Panc1 (cell line): ENCODE measurements around the gene RAB1B. TPM values are rescaled to one million over a fixed set of nuclear protein-coding genes. Genes with fewer than 3 reads are reported as not detected.

Experiments
- ATAC-seq: fragments of 200-7000 bp; cut with Tn5 transposase; 2 replicates; pipeline ENCODE4 v1.9.1; 2020; ENCODE audit warnings: mild to moderate bottlenecking, moderate library complexity
- BruUV-seq: library from RNA; stranded (reverse); fragments of 400-500 nt; replicated peaks from 2 replicates; lab custom pipeline; 2021; lab: Mats Ljungman, UMichigan
- CTCF ChIA-PET: fragments of 300-600 bp; sonication (Branson Sonifier 250); formaldehyde crosslinking; loops from one replicate; lab custom pipeline; 2022; ENCODE audit warnings: antibody characterized with exemption; lab: Charles Lee
- POLR2A ChIA-PET: fragments of 300-600 bp; sonication (Branson Sonifier 250); formaldehyde crosslinking; loops from one replicate; lab custom pipeline; 2022; ENCODE audit warnings: antibody characterized with exemption; lab: Charles Lee
- DNase-seq: peaks from one replicate; pipeline ENCODE4 v3.0.0-alpha.2; 2010; ENCODE audit warnings: low read depth, low spot score
- H3K27ac ChIP-seq: 2 replicates; pipeline ENCODE4 v1.5.1; 2011; ENCODE audit warnings: mild to moderate bottlenecking, low read length, inconsistent platforms
- H3K27me3 ChIP-seq: fragments of 200-500 bp; sonication (Bioruptor generic); 2 replicates; pipeline ENCODE4 v1.6.0; 2014; ENCODE audit warnings: low read length, inconsistent platforms; ENCODE audit not compliant: control insufficient read depth, insufficient read depth
- H3K36me3 ChIP-seq: fragments of 200-500 bp; sonication (Bioruptor generic); 2 replicates; pipeline ENCODE4 v1.5.1; 2014; ENCODE audit warnings: inconsistent platforms, mild to moderate bottlenecking, low read length, moderate library complexity; ENCODE audit not compliant: control insufficient read depth, insufficient read depth
- H3K4me1 ChIP-seq: 2 replicates; pipeline ENCODE4 v1.5.1; 2011; ENCODE audit warnings: inconsistent platforms, mild to moderate bottlenecking, low read length, moderate library complexity; ENCODE audit not compliant: control insufficient read depth, insufficient read depth
- H3K4me3 ChIP-seq, 2 experiments: 2 replicates each; pipeline ENCODE4 v1.5.1; 2011 to 2012; ENCODE audit warnings: low read depth in 2 of 2, low read length in 2 of 2, mild to moderate bottlenecking in 2 of 2, inconsistent platforms in 1 of 2, moderate library complexity in 1 of 2
- H3K9me3 ChIP-seq: fragments of 200-500 bp; sonication (Bioruptor generic); 2 replicates; pipeline ENCODE4 v1.5.1; 2014; ENCODE audit warnings: low read depth, mild to moderate bottlenecking, inconsistent platforms, low read length, moderate library complexity; ENCODE audit not compliant: control insufficient read depth, insufficient read depth
- POLR2AphosphoS5 ChIP-seq: IDR thresholded peaks from 2 replicates; pipeline ENCODE4 v1.6.1; 2012; ENCODE audit warnings: mild to moderate bottlenecking, low read depth, low read length, moderate library complexity
- REST ChIP-seq, 2 experiments: IDR thresholded peaks; 2 replicates each; pipeline ENCODE4 v1.6.1; 2011 to 2012; ENCODE audit warnings: low read depth in 2 of 2, control low read depth in 1 of 2, low read length in 1 of 2, mild to moderate bottlenecking in 1 of 2, moderate library complexity in 1 of 2; ENCODE audit not compliant: insufficient read depth in 1 of 2
- SIN3A ChIP-seq: IDR thresholded peaks from 2 replicates; pipeline ENCODE4 v1.6.1; 2012; ENCODE audit warnings: low read depth, mild to moderate bottlenecking, low read length, moderate library complexity, borderline replicate concordance; ENCODE audit not compliant: insufficient read depth
- TCF7L2 ChIP-seq: IDR thresholded peaks from 2 replicates; pipeline ENCODE4 v1.6.1; 2011; ENCODE audit warnings: mild to moderate bottlenecking, low read depth, low read length, inconsistent platforms
- in situ Hi-C: cut with HindIII; loops from 2 replicates; pipeline ENCODE4 v1.10.0; 2016; ENCODE audit warnings: low sequenced_read_pairs, low pct_unique_long_range_greater_than_20kb
- intact Hi-C: fragments of 100-400 bp; cut with micrococcal nuclease; formaldehyde crosslinking; loops from one replicate; pipeline ENCODE4 v1.10.0; 2022; ENCODE audit not compliant: unreplicated experiment
- total RNA-seq: library from RNA; stranded (reverse); gene quantifications from one replicate; pipeline ENCODE4 v1.2.1, GENCODE V29; 2021; ENCODE audit not compliant: unreplicated experiment
- TF ChIP-seq, protein P1 (sequence below): fragments of 450-650 bp; IDR thresholded peaks from 2 replicates; pipeline ENCODE4 v1.5.1; 2017; ENCODE audit warnings: mild to moderate bottlenecking

Gene RAB1B
- total RNA-seq, 1 experiment from 2014 or later: 256 TPM

DNA sequence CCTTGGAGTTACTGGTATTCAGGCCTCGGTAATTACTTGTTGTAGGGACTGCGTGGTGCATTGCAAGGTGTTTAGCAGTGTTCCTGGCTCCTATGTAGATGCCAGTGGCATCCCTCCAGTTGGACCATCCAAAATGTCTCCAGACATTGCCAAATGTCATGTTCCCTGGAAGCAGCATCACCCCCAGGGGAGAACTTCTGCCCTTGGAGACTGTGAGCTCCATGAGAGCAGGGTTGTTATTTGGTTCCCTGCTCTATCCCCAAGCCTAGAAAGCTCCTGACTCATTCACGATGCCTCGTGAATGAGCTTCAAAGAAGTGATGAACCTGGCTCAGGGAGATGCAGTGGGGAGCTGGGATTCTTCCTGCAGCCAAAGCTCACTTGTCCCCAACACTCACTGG is 53.2 kb downstream of the RAB1B start:
- BruUV-seq: no TSS peak
- intact Hi-C loops: no loop called here

DNA sequence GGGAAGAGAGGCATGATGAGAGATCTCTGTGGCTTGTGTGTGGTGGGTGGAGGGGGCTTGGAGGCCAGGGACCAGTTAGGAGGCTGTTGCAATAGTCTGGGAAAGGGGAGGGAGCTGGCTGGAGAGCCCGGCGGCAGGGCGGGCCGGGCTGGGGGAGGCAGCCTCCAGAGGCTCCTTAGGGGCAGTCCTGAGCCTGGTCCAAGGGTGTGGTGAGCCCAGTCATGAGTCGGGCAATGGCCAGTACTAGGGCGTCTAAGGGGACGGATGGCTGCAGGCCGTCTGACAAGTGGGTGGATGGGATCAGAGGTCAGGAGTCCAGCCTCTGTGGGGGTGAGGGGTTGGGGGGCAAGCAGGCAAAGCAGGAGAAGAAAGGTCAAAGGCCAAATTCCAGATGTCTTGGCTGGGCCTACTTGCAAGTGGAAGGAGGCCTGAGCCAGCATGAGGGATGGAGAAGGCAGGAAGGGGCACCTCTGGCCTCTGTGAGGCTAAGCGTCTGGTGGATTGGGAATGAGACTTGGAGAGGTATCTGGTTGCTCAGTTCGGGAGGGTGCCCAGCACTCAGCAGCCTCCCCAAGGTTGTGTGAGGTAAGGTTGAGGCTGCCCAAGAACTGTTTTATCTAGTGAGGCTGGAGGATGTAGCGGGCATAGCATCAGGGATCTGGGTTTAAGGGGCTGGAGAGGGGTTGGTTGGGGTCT is 54.4 kb downstream of the RAB1B start:
- no peaks in the 10 kb centered on the region for H3K27me3 ChIP-seq
- in situ Hi-C loops (no loop called here), intact Hi-C loops (no loop called here)
- H3K36me3 ChIP-seq: no peaks in the 10 kb centered on the region
- H3K27ac ChIP-seq: no peak overlapping the region
- no peak for ATAC-seq
- TF ChIP-seq, protein P1, sequence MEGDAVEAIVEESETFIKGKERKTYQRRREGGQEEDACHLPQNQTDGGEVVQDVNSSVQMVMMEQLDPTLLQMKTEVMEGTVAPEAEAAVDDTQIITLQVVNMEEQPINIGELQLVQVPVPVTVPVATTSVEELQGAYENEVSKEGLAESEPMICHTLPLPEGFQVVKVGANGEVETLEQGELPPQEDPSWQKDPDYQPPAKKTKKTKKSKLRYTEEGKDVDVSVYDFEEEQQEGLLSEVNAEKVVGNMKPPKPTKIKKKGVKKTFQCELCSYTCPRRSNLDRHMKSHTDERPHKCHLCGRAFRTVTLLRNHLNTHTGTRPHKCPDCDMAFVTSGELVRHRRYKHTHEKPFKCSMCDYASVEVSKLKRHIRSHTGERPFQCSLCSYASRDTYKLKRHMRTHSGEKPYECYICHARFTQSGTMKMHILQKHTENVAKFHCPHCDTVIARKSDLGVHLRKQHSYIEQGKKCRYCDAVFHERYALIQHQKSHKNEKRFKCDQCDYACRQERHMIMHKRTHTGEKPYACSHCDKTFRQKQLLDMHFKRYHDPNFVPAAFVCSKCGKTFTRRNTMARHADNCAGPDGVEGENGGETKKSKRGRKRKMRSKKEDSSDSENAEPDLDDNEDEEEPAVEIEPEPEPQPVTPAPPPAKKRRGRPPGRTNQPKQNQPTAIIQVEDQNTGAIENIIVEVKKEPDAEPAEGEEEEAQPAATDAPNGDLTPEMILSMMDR: no peak
- TF ChIP-seq POLR2AphosphoS5 (no peak), SIN3A (no peak)
- no peaks in the 10 kb centered on the region for H3K9me3 ChIP-seq
- H3K4me3 ChIP-seq: no peak overlapping the region
- POLR2A ChIA-PET: interaction anchor here (0.7 kb wide), 1 partner anchor 12 kb away, joined by 3 read pairs; no protein-coding TSS in a partner anchor
- no TSS peak for BruUV-seq
- H3K4me1 ChIP-seq: peaks cover 13% of the 10 kb centered on the region
- CTCF ChIA-PET: no interaction called here
- DNase-seq: no peak

More for the DNA sequence above, 53.2 kb downstream of the RAB1B start:
- no peak for TF ChIP-seq REST (IDR thresholded peaks at IDR 0.05; ENCODE audit: insufficient read depth in 1 of 2, low read depth in 2 of 2, low read length in 1 of 2)
- no peak for TF ChIP-seq TCF7L2
- TF ChIP-seq SIN3A: no peak
- no peak for TF ChIP-seq POLR2AphosphoS5
- TF ChIP-seq, protein P1: no peak
- DNase-seq (no peak), ATAC-seq (no peak)
- ChIA-PET POLR2A (interaction anchor here (0.5 kb wide), 1 partner anchor 38 kb away, joined by 3 read pairs; no protein-coding TSS in a partner anchor), CTCF (interaction anchor here (0.6 kb wide), 1 partner anchor 64 kb away, joined by 4 read pairs; no protein-coding TSS in a partner anchor)
- no peak overlapping the region for H3K27ac ChIP-seq
- no peak overlapping the region for H3K4me3 ChIP-seq
- H3K27me3 ChIP-seq: no peaks in the 10 kb centered on the region
- H3K36me3 ChIP-seq: no peaks in the 10 kb centered on the region
- in situ Hi-C loops: no loop called here
- H3K9me3 ChIP-seq: no peaks in the 10 kb centered on the region
- peaks cover 10% of the 10 kb centered on the region for H3K4me1 ChIP-seq
